Stimulated activated CD8-positive, alpha-beta memory T cell treated with anti-CD3 and anti-CD28 coated beads, Interleukin-15, amount 100 ng/mL, for 4 hours (primary cell): ENCODE measurements around the gene SMYD3.

Experiments used
- DNase-seq, 2 donors: peaks; one replicate each; pipeline ENCODE4 v3.0.0-alpha.2; 2020; ENCODE audit warnings: low read depth in 2 of 2

The SMYD3 gene

DNA sequence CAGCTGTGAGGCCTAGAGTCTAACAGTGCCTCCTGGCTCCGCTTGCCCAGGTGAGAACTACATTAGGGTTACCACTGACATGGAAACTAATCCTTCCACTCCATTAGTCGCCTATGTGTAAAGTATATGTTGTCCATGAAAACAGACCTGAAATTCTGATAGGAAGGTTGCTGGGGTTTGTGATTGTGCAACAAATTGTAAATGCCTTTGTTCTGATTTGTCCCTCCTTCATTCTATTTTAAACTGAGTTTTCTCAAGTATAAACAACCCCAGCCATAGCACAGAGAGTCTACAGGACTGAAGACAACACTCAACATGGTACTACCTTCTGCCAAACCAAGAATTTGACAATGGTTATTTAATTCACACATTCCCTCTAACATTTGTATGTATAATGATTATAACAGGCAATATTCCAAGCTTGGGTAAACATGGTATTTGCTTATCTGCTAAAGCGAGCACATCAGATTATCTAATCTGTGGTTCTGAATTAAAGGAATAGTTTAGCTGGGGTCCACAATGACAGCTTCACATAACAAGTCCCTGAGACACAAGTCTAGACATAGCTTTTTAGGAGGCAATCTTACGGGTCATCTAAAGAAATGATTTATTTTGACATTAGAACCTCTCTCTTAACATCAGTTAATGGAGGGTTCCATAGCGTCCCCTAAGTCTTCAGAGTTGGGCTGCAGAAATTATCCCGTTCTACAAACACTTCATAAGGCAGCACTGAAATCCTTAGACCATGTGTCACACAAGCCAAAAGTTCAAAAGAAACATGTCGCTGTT, 633.0 kb downstream of the SMYD3 start:
- DNase-seq, result no peak

DNA sequence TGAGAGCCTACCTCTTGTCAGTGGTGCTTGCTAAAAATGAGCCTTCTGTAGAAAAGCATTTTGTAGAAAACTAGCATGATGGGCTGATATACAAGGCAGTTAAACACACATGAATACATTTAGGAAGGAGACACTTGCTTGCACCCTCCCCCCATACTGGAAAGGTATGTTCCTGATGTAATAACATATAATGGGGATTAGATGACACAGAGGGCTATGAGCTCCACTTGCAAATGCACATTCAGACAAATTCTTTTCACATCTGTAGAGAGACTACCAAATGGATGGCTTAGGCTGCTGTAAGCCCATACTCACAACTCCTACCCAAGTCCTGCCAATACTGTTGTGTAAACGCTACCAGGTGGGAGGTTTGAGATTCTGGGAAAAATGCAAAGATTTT, 634.0 kb downstream of the SMYD3 start:
- DNase-seq, result no peak

DNA sequence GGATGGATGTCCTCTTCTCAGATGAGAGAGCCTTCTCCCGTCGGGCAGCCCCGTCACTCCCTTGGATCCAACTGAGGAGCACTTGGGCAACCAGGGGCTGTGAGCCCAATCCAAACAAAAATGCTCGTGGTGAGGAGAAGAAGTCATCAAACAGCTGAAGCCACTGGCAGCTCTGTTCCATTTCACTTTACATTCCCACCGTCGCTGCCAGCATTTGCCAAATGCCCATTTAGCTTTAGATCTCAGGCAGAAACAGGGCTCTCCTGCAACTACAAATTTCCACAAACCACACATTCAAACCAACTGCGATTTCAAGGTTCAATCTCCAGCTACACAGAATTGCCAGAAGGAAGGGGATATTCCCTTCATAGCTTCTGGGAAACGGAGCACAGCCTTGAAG, 634.6 kb downstream of the SMYD3 start:
- no peak for DNase-seq

DNA sequence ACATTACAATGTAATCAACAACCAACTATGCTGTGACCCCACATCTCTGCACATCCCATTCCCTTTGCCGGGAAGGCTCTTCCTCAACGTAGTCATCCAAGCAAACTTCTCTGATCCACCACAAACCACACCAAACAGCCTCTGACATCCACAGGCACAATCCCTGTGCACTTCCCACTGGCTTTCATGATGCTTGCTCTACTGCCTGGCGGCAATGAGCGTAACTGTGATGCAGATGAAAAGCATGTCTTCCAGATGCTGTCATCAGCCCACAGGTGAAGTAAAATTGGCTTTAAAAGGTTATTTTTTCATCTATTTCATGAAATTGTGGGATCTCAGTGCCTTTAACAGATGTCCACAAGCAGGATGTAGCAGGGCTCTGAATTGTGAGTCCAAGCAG, 635.2 kb downstream of the SMYD3 start:
- DNase-seq, result no peak

DNA sequence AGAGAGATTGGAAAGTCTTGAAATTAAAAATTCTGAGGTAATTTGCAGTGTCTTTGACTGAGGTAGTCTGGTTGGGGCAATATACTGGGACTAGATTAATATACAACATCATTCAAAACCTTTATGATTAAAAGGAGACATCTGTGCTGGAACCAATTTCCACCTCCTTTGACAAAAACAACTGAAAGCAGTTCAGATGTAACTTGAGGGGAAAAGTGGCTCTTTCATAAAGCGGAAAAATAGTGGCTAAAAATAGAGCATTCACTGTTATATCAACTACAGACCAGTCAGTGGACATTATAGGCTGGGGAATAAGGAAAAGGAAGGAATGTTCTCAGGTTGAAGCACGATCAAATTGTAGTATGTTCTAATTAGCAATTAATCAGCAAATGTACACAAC, 635.9 kb downstream of the SMYD3 start:
- no peak for DNase-seq

DNA sequence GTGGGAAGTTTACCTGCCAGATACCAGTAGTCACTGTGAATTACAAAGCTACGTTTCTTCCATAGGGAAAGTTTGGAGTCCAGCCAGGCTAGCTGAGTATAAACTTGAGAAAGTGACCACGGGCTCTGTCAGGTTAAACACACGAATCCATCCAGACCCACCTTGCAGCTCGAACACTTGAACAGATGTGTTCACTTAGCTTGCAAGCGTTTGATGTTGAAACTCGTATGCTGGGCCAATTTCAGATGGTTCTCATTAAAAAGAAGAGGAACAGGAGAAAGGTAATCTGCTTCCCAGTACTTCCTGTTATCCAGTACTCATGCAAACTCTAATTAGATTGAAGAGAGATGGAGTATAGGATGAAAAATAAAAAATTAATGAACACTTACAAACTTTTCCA, 636.4 kb downstream of the SMYD3 start:
- DNase-seq, result no peak

DNA sequence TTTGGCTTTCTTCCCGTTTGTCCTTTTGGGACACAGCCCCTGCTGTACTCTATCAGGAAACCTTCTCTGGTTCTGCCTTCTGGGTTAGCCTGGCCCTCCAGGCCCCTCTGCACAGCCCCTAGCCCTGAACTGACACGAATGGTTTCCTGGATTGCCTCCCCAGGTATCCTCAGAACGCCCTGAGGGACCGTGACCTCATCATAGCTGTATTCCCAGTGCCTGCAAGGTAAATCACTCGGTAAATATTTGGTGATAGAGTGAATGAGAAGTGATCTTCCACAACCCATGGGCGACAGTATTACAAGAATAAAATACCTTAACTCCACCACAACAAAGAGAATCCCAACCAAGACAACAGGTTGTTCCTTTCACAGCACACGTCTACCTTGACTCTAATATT, 637.2 kb downstream of the SMYD3 start:
- no peak for DNase-seq

DNA sequence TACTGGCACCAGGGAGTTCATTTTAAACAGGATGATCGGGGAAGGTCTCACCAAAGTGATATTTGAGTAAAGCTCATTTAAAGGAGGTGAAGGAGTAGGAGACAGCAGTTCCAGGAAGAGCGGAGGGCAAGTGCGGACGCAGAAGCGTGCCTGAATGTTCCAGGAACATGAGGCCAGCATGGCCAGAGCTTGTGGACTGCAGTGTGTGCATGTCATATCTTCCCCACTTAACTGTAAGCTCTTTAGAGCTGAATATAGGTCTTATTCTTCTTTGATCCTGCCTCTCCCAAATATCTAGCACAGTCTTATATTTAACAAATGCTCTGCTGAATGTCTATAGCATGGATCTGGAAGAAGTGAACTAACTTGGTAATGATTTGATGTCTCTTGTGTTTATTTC, 639.3 kb downstream of the SMYD3 start:
- no peak for DNase-seq

DNA sequence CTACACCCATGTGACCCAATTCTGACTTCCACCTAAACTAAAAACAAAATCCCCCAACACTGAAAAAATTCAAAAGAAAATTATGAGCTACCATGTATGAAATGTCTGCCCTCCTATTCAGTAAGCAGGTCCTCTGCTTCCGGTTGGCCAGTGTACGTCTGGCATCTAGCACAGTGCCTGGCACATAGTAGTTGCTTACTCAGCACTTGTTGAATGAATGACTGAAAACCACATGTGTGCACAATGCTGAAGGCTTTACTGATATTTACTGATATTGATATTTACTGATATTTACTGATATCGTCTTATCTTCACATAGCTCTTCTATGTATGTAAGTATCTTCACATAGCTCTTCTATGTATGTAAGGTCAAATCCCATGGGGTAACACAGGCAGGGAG, 642.2 kb downstream of the SMYD3 start:
- DNase-seq, result no peak

DNA sequence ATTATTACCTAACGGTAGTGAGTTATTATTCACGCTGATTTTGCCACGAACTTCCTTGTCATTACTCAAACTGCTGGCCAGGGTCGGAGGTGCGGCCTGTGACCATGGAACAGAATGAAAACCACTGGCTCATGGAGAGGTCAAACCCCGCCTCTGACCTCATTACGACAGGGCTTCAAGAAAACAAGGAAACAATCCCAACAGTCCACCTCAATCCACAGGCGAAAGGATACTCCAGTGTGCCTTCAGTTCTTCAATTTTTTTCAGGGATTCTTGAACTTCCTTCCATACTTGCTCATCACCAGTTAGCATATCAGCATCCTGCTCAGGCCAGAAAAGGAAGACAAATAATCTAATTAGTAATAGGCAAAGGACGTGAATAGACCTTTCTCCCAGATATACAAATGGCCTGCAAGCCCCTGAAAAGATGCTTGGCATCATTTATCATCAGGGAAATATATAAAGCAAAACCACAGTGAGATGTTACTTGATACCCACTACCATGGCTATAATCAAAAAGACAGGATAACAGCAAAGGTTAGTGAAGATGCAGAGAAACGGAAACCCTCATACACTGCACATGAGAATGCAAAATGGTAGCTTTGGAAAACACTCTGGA, 643.4 kb downstream of the SMYD3 start:
- DNase-seq, result no peak

DNA sequence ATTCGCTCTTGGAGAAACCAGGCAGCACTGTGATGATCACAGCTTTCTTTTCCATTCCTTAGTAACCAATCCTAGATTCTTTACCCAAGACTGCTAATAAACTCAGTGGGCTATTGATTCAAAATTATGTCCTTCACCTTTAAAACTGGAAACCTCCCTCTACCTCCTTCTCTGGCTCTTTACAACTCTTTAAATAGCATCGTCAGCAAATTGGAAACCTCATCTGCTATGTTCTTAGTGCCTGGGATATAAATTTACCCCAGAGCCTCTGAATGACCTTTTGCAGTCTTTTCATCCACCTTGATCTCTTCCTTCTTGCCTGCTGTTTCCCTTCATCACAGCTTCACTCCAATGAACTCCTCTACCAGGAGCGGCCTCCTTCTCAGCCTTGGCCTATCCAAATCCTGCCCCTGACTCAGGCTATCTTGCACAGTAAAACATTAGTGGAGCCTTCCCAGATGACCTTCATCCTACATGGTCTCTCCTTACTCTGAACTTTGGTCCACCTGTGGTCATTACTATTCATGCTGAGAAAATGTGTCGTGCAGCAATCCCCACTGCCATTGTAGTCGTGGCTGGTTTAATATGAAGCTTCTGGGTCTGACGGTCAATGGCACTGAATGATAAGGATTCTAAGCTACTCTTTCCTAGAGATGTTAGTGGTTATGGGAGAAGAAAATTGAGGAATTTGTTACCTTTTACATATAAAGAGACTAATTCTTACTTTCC, 644.1 kb downstream of the SMYD3 start:
- DNase-seq, result no peak

DNA sequence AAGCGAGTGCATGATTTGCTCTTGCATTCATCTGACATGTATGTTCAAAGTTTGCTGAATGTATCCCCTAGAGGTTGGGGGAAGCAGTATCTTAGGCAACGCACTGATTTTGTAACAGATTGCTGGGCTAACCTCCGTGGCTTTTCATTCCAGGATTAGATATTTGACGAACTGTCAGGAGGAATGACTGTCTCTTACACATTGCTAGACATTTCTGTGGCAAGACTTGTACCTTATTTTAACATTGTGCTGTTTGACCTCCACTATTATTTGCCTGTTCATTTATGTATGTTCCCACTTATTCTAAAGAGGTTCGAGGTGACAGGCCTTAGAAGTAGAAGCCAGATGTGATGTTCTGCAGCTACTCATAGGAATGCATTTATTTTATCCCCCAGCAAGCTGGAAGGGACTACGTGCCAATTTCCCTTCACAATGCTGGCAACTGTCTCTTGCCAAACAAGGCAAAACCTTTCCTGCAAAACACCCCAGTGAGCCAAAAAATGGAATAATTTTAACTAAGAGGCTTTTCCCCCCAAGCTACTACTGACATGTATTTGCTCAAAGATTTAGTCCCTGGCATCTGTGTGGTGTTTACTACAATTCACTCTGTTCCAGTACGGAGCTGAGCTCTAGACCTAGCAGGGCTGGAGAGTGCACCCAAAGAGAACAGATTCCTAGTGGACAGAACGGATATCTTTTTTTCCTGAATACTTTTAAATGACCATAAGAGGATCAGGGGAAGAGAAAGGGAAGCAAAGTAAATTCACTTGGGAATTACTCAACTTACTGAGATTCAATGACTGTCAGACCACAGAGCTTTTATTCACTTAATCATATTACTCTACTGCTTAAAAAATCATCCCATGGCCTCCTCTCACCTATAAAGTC, 646.2 kb downstream of the SMYD3 start:
- no peak for DNase-seq

DNA sequence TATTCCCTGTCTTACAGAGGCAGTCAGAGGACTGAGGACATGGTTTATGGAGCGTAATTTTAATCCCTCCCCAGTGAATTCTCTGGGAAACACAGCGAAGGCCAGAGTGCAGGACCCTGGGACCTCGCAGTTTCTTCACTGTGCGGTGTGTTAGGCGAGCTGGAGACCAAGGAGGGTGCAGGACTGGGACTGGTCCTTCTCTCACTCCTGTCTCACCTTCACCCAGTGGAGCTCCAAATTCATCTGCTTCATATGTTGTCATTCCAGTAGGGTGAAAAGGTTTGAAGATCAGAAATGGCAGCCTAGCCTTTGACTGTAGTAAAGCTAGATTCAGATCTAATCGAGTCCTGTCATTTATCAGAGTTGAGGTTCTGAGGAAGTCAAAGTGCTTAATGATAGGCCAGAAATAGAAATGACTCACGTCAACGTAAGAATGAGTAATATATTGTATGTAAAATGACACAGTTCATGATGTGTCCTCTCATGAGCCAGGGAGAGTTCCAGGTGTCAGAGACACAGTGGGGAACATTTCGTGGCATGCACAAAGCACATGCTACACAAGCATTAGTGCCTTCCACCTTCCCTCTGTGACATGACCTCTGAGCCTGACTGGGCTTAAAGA, 647.5 kb downstream of the SMYD3 start:
- DNase-seq, result no peak

DNA sequence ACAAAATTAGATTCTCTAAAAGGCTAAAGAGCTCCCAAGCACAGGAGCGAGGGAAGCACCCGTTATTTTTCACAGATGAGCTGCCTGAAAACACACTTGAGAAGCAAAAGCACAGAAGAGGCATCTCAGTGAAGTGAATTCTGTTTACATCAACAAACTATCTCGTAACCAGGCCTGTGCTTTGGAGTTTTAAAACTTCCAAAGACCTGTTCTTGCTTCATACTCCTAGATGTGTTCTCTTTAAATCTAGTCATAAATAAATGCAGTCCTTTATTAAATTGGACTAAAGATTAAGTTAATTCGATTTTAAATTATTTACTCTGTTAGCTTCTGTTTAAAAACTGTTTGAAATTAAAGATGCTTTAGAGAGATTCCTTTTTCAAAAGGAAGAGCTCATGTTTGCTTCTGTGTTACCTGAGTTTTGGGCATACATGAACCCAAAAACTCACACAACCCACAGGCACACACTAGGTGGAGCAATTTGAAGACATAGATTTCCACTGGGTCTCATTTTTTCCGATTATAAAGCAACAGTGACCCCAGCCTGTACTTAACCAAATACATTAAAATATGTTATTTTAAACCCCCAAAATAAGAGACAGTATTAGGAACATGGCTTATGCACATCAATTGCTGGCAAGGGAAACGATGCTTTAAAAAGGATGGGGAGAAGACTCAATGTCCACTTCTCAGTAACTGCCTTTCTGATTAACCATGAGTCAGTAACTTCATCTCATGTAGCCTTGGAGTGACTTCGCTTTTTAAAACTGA, 648.2 kb downstream of the SMYD3 start:
- no peak for DNase-seq

DNA sequence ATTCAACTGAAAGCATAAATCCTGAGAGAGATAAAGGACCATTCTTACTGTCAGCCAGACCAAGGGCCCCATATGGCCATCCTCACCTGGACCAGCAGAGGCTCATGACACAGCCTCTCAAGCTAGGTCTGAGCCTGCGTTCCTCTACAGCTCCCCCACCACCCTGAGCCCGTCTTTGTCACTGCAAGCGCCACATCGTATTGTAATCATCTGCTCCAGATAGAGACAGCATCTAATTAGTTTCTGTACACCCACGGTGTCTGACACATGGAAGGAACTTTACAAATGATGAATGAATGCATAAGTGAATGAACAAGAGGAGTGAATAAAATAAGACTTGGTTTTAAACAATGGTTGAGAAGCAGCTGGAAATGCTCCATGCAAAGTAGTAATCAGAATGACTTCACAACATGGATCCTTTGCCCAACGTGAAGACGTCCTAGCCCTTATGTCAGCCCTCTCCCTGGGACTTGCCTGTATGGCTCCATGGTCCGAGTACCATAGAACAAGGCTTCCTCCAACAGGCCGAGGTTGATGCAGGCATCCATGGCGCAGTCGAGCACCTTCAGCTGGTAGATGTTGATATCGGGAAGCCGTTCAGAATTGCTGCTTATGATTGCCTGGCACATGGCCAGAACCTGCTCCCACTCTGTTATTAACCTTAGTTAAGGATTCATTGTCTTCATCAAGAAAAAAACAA, 648.9 kb downstream of the SMYD3 start:
- DNase-seq, result no peak

DNA sequence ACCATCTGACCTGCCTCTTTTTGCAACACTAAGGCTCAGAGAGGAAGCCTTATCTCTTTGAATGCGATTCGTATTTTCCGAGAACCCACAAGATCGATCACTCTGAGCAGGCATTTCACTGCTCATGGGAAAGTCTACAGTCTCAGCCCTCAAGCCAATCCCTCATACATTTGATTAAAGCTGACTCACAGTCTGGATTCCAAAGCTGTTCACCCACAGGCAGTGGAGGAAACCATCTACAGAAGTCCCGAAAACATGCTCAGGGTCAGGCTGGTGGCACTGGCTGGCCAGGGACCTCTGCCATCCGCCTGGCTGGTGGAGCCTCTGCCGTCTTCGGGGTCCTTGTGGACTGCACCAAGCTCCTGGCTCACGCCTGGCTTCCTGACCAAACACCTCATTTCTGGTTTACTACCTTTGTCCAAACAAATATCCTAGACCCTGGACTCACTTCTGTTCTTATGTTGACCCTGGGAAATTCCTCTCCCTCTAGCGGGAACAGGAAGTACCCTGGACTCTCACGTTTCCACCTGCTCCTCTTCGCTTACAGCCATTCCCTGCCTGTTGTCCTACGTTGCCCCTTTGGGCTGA, 650.0 kb downstream of the SMYD3 start:
- DNase-seq, result no peak

DNA sequence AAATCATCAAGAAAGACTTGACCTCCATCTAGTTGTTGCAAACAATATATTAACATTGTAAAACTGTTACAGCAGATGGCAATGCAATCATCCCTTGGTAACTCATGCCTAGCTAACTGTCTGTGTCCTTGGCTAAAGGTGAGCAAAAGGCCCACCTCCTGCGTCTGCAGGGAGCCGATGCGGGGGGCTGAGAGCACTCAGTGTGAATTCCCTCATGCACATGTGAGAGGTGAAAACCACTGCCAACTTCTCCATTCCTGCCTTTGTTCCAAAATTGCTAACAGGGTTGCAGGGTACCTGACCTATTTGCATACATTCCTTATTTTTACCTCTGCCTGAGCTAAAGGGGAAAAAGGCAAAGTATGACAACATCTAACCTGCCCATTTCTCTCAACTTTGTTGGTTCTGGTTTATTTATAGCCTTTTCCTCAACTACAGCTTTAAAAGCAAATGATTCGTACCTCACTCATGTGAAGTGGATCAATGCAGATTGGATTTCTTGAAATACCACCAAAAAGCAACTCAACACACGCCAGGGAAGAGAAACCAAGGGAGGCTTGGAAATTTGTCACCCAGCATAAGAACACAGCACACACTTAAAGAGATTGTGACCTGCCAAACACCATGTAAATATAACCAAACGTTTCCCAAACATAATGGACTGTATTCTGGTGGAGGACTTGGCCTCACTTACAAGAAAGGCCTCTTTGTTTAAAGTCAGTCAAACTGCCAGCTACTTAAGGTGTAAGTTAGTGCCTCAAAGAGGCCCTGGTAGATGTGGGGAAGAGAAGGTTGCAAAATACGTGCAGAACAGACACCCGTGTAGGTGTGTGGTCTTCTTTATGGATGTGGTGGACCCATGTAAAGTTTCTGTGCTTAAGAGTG, 651.0 kb downstream of the SMYD3 start:
- no peak for DNase-seq

DNA sequence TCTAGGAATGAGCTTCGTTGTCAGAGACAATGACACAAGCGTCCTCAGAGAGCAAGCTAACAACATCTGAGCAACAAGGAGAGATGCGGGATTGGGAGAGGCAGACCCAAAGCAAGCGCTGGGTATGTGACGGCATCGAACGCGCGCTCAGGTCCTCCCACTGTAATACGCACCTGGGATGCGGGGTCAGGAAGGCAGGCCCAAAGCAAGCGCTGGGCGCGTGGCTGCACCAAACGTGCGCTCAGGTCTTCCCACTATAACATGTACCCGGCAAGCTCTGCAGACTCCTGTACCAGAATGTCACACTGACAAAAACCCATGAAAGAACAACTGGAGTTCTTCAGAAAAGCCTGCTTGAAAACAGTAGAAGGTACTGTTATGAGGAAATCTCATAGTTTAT, 653.8 kb downstream of the SMYD3 start:
- no peak for DNase-seq

DNA sequence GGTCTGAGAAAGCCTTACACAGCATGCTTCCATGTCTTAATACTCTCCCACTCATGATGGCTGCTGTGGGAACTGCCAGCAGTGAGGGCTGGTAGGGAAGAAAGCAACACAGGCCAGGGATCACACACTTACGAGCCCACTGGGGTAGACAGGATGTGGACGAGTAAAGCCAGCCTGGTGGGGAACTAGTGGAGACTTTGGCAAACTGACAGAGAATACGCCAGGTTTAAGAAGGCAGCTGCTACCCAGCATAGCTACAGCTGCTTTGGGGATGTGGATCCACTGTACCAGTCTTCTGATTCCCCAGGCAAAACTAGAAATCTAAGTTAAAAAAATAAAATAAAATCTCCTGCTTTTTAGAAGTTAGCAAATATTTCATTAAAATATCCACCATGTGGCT, 664.0 kb downstream of the SMYD3 start:
- DNase-seq, result no peak
